DND-41 (cell line): ENCODE data around the gene MYOM3.
"Not testable (repeated sequence)": the region's sequence is repeated elsewhere in the genome, so short reads cannot be mapped to it uniquely, and the experiment has no call there.

Experiments
- ATAC-seq: fragments of 200-7000 bp; cut with Tn5 transposase; 3 replicates; pipeline ENCODE4 v1.9.1; 2021; ENCODE audit warnings: low read depth; ENCODE audit not compliant: insufficient read depth
- DNase-seq: peaks from one replicate; pipeline ENCODE4 v3.0.0-alpha.2; 2020
- H2AFZ ChIP-seq: 2 replicates; pipeline ENCODE4 v1.6.0; 2012; ENCODE audit warnings: low read depth, low read length
- H3K27ac ChIP-seq: 2 replicates; pipeline ENCODE4 v1.5.1; 2012; ENCODE audit warnings: low read length, inconsistent platforms
- H3K27me3 ChIP-seq: fragments of 200-600 bp; sonication (generic); 2 replicates; pipeline ENCODE4 v1.6.0; 2012; ENCODE audit warnings: low read length, mild to moderate bottlenecking, inconsistent platforms; ENCODE audit not compliant: insufficient read depth, poor library complexity
- H3K36me3 ChIP-seq: 2 replicates; pipeline ENCODE4 v1.5.1; 2012; ENCODE audit warnings: low read length, inconsistent platforms; ENCODE audit not compliant: insufficient read depth
- H3K4me1 ChIP-seq: 2 replicates; pipeline ENCODE4 v1.5.1; 2012; ENCODE audit warnings: mild to moderate bottlenecking, low read length; ENCODE audit not compliant: insufficient read depth
- H3K4me2 ChIP-seq: 2 replicates; pipeline ENCODE4 v1.6.0; 2012; ENCODE audit warnings: mild to moderate bottlenecking, moderate library complexity, low read length, inconsistent platforms; ENCODE audit not compliant: insufficient read depth
- H3K4me3 ChIP-seq, 2 experiments: fragments of 200-600 bp in 1 of 2; shearing (Covaris generic) in 1 of 2; 2 replicates each; pipeline ENCODE4 v1.5.1; 2012 to 2016; ENCODE audit warnings: inconsistent platforms in 2 of 2, low read length in 2 of 2, mild to moderate bottlenecking in 2 of 2, low read depth in 1 of 2, moderate library complexity in 1 of 2
- H3K79me2 ChIP-seq: 2 replicates; pipeline ENCODE4 v1.6.0; 2012; ENCODE audit warnings: low read length, inconsistent platforms; ENCODE audit not compliant: insufficient read depth
- H3K9ac ChIP-seq: 2 replicates; pipeline ENCODE4 v1.6.0; 2012; ENCODE audit warnings: low read depth, mild to moderate bottlenecking, inconsistent platforms, low read length, moderate library complexity
- H3K9me3 ChIP-seq: 2 replicates; pipeline ENCODE4 v1.5.1; 2012; ENCODE audit warnings: low read length, moderate library complexity, mild to moderate bottlenecking, inconsistent platforms; ENCODE audit not compliant: insufficient read depth, severe bottlenecking
- H4K20me1 ChIP-seq: 2 replicates; pipeline ENCODE4 v1.6.0; 2012; ENCODE audit warnings: low read length; ENCODE audit not compliant: insufficient read depth
- EZH2 ChIP-seq: IDR thresholded peaks from 3 replicates; pipeline ENCODE4 v1.6.1; 2012; ENCODE audit warnings: borderline replicate concordance, low read depth, mild to moderate bottlenecking, moderate library complexity, low read length, inconsistent platforms; ENCODE audit not compliant: severe bottlenecking
- TF ChIP-seq, protein P1 (sequence below): IDR thresholded peaks from 2 replicates; pipeline ENCODE4 v1.5.1; 2012; ENCODE audit warnings: borderline replicate concordance, low read length, moderate library complexity, mild to moderate bottlenecking; ENCODE audit not compliant: poor library complexity, severe bottlenecking; ENCODE audit errors: extremely low read depth

MYOM3 gene

GRCh38 chr1:24018611-24019580 lies 93.0 kb downstream of the MYOM3 start:
- TF ChIP-seq, protein P1, sequence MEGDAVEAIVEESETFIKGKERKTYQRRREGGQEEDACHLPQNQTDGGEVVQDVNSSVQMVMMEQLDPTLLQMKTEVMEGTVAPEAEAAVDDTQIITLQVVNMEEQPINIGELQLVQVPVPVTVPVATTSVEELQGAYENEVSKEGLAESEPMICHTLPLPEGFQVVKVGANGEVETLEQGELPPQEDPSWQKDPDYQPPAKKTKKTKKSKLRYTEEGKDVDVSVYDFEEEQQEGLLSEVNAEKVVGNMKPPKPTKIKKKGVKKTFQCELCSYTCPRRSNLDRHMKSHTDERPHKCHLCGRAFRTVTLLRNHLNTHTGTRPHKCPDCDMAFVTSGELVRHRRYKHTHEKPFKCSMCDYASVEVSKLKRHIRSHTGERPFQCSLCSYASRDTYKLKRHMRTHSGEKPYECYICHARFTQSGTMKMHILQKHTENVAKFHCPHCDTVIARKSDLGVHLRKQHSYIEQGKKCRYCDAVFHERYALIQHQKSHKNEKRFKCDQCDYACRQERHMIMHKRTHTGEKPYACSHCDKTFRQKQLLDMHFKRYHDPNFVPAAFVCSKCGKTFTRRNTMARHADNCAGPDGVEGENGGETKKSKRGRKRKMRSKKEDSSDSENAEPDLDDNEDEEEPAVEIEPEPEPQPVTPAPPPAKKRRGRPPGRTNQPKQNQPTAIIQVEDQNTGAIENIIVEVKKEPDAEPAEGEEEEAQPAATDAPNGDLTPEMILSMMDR = no peak
- no peak for TF ChIP-seq EZH2
- no peak for ATAC-seq
- H3K9me3 ChIP-seq = no peaks in the 10 kb centered on the region
- no peak overlapping the region for H3K4me3 ChIP-seq
- H3K36me3 ChIP-seq = no peaks in the 10 kb centered on the region
- H3K4me2 ChIP-seq = no peak overlapping the region
- no peak overlapping the region for H2AFZ ChIP-seq
- H4K20me1 ChIP-seq = no peaks in the 10 kb centered on the region
- H3K79me2 ChIP-seq = no peaks in the 10 kb centered on the region
- H3K4me1 ChIP-seq = no peaks in the 10 kb centered on the region
- peaks cover 6% of the 10 kb centered on the region for H3K27me3 ChIP-seq
- no peak overlapping the region for H3K27ac ChIP-seq
- no peak for DNase-seq
- H3K9ac ChIP-seq = no peak overlapping the region

- Histone ChIP-seq H3K36me3 (no peaks in the 10 kb centered on the region), H3K27ac (no peak overlapping the region), H3K9ac (no peak overlapping the region), H3K79me2 (no peaks in the 10 kb centered on the region), H3K27me3 (peaks cover 6% of the 10 kb centered on the region), H4K20me1 (no peaks in the 10 kb centered on the region), H3K9me3 (no peaks in the 10 kb centered on the region), H3K4me1 (no peaks in the 10 kb centered on the region), H3K4me3 (no peak overlapping the region), H2AFZ (no peak overlapping the region), H3K4me2 (no peak overlapping the region)
- DNase-seq = no peak
- no peak for ATAC-seq
- no peak for TF ChIP-seq EZH2
- TF ChIP-seq, protein P1 = no peak
These were observed 96.4 kb downstream of the MYOM3 start for GRCh38 chr1:24015221-24016210.

DNA sequence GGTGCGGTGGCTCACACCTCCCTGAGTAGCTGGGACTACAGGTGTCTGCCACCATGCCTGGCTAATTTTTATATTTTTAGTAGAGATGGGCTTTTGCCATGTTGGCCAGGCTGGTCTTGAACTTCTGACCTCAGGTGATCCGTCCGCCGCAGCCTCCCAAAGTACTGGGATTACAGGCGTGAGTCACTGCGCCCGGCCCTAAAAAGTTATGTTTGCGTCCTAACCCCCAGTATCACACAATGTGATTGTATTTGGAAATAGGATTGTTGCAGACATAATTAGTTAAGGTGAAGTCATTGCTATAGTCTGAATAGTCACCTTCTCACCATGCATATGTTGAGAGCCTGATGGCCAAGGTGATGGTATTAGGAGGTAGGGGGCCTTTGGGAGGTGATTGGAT lies 99.1 kb downstream of the MYOM3 start:
- DNase-seq, H2AFZ ChIP-seq, H3K9me3 ChIP-seq, H3K27ac ChIP-seq, H4K20me1 ChIP-seq, H3K4me3 ChIP-seq, H3K36me3 ChIP-seq, ATAC-seq, H3K4me2 ChIP-seq, H3K79me2 ChIP-seq, H3K9ac ChIP-seq, H3K4me1 ChIP-seq, H3K27me3 ChIP-seq: not testable (repeated sequence)

DNA sequence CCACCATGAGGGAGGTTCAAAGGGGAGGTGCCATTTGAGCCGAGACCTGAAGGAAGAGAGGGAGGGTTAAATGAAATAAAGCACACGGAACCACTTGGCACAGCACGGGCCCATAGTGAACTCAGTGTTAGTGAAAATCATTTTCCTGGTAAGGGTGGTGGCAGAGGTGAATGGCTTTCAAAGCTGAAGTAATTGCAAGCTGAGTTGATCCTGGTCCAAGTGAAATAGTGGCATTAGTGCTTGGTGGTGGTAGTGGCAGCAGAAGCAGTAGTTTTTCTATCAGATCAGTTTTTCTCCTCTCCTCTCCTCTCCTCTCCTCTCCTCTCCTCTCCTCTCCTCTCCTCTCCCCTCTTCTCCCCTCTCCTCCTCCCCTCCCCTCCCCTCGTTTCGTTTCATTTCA lies 101.3 kb downstream of the MYOM3 start:
- Histone ChIP-seq H3K9ac (no peak overlapping the region), H3K4me1 (no peaks in the 10 kb centered on the region), H3K4me2 (no peak overlapping the region), H2AFZ (no peak overlapping the region), H3K27ac (no peak overlapping the region), H3K79me2 (no peaks in the 10 kb centered on the region), H3K4me3 (no peak overlapping the region), H3K36me3 (no peaks in the 10 kb centered on the region), H3K9me3 (no peaks in the 10 kb centered on the region), H4K20me1 (no peaks in the 10 kb centered on the region), H3K27me3 (peaks cover 6% of the 10 kb centered on the region)
- DNase-seq (no peak), ATAC-seq (no peak)
- TF ChIP-seq EZH2 = no peak
- TF ChIP-seq, protein P1 = no peak
